A673 (cell line): Measurements from ENCODE around the gene IQCM.

ENCODE experiments used
- EZH2 ChIP-seq: fragments of 200-600 bp; sonication (generic); IDR thresholded peaks from 2 replicates; pipeline ENCODE4 v1.6.1; 2017; ENCODE audit warnings: borderline replicate concordance, low read depth, mild to moderate bottlenecking, mixed read lengths, antibody characterized with exemption, low read length; ENCODE audit not compliant: poor library complexity, severe bottlenecking
- TF ChIP-seq, protein P1 (sequence below): fragments of 300-800, 200-600 bp; sonication (generic); conservative IDR thresholded peaks from 2 replicates; pipeline ENCODE4 v1.5.1; 2017; ENCODE audit warnings: low read depth, mild to moderate bottlenecking, antibody characterized with exemption, low read length, moderate library complexity, mixed read lengths

DNA sequence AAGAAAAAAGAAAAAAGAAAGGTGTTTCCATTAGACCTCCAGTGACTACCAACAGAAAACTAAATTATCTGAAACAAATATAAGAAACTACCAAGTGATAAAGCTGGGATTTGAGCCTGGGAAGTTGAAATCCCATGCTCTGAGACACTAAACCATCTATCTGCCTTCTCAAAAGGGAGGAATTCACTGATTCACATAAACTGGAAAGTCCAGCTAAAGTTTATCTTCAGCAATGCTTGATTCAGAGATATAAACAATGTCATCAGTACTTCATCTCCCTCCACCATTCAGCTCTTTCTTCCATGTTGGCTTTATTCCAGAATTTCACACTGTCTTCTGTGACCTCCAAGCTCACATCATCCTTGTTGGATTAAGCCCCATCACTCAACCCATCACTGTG, 96.3 kb downstream of the IQCM start:
- TF ChIP-seq, protein P1, sequence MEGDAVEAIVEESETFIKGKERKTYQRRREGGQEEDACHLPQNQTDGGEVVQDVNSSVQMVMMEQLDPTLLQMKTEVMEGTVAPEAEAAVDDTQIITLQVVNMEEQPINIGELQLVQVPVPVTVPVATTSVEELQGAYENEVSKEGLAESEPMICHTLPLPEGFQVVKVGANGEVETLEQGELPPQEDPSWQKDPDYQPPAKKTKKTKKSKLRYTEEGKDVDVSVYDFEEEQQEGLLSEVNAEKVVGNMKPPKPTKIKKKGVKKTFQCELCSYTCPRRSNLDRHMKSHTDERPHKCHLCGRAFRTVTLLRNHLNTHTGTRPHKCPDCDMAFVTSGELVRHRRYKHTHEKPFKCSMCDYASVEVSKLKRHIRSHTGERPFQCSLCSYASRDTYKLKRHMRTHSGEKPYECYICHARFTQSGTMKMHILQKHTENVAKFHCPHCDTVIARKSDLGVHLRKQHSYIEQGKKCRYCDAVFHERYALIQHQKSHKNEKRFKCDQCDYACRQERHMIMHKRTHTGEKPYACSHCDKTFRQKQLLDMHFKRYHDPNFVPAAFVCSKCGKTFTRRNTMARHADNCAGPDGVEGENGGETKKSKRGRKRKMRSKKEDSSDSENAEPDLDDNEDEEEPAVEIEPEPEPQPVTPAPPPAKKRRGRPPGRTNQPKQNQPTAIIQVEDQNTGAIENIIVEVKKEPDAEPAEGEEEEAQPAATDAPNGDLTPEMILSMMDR, result no peak
- TF ChIP-seq EZH2, result no peak
